HFFc6 (cell line): ENCODE data around the gene POLR2E. TPM values are rescaled to one million over a fixed set of nuclear protein-coding genes. Genes with fewer than 3 reads are reported as not detected.

Experiments
- DNase-seq: peaks from one replicate; pipeline ENCODE4 v3.0.0-alpha.2; 2018
- H3K27ac Mint-ChIP-seq: 2 replicates; pipeline ENCODE4 v1.8.0; 2020; ENCODE audit warnings: mild to moderate bottlenecking, mixed read lengths
- H3K27me3 Mint-ChIP-seq: 2 replicates; pipeline ENCODE4 v1.8.0; 2021; ENCODE audit warnings: mild to moderate bottlenecking, moderate library complexity, mixed read lengths; ENCODE audit not compliant: insufficient read depth
- H3K36me3 Mint-ChIP-seq: 2 replicates; pipeline ENCODE4 v1.8.0; 2021; ENCODE audit warnings: low read depth, mixed read lengths
- H3K4me1 Mint-ChIP-seq: 2 replicates; pipeline ENCODE4 v1.8.0; 2020; ENCODE audit warnings: low read depth, mixed read lengths
- H3K4me3 Mint-ChIP-seq: 2 replicates; pipeline ENCODE4 v1.8.0; 2020; ENCODE audit warnings: mild to moderate bottlenecking, moderate library complexity, mixed read lengths
- H3K9me3 Mint-ChIP-seq: 2 replicates; pipeline ENCODE4 v1.8.0; 2020; ENCODE audit warnings: mild to moderate bottlenecking, mixed read lengths
- total RNA-seq, 6 experiments: library from RNA; stranded (reverse); fragmentation: NEBNext Ultra II Directional; extraction: Animal tissue kit (Norgen Biotek cat#: 25700); gene quantifications; 2 replicates in 1 of 6; 3 replicates in 5 of 6; pipeline ENCODE4 v1.2.3, GENCODE V29; 2021
- TF ChIP-seq, protein P1 (sequence below): fragments of 200-600 bp; sonication (generic); IDR thresholded peaks from 2 replicates; pipeline ENCODE4 v1.5.0; 2021; ENCODE audit warnings: antibody characterized with exemption, mild to moderate bottlenecking

POLR2E gene
- total RNA-seq, 6 experiments from 2014 or later, result 224 to 289 (median 250) TPM

DNA sequence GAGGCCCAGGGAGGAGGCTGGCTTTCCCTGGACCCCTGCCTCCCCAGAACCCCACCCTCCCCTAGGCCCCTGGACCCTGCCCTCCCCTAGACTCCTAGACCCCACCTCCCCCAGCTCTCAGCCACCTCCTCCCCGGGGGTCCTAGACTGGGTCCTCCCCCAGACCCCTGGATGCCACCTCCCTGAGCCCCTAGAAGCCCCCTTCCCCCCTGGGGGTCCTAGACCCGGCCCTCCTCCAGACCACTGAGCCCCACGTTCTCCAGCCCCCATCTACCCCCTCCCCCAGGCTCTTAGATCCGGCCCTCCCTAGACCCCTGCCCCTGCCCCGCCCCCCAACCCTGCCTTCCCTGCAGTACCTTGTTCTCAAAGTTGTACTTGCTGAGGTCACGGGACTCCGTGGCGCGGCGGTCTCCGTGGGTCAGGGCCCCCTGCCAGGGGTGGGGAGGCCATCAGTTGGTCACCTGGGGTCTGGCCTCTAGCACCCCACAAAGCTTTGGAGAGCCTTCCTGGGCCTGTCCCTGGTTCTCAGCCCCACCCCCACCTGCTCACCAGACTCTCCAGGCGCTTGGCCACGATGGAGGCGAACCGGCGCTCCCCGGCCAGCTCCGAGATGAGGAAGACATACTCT, 16.6 kb upstream of the POLR2E start:
- DNase-seq, result no peak
- TF ChIP-seq, protein P1, sequence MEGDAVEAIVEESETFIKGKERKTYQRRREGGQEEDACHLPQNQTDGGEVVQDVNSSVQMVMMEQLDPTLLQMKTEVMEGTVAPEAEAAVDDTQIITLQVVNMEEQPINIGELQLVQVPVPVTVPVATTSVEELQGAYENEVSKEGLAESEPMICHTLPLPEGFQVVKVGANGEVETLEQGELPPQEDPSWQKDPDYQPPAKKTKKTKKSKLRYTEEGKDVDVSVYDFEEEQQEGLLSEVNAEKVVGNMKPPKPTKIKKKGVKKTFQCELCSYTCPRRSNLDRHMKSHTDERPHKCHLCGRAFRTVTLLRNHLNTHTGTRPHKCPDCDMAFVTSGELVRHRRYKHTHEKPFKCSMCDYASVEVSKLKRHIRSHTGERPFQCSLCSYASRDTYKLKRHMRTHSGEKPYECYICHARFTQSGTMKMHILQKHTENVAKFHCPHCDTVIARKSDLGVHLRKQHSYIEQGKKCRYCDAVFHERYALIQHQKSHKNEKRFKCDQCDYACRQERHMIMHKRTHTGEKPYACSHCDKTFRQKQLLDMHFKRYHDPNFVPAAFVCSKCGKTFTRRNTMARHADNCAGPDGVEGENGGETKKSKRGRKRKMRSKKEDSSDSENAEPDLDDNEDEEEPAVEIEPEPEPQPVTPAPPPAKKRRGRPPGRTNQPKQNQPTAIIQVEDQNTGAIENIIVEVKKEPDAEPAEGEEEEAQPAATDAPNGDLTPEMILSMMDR, result no peak
- H3K9me3 Mint-ChIP-seq, result no peaks in the 10 kb centered on the region

DNA sequence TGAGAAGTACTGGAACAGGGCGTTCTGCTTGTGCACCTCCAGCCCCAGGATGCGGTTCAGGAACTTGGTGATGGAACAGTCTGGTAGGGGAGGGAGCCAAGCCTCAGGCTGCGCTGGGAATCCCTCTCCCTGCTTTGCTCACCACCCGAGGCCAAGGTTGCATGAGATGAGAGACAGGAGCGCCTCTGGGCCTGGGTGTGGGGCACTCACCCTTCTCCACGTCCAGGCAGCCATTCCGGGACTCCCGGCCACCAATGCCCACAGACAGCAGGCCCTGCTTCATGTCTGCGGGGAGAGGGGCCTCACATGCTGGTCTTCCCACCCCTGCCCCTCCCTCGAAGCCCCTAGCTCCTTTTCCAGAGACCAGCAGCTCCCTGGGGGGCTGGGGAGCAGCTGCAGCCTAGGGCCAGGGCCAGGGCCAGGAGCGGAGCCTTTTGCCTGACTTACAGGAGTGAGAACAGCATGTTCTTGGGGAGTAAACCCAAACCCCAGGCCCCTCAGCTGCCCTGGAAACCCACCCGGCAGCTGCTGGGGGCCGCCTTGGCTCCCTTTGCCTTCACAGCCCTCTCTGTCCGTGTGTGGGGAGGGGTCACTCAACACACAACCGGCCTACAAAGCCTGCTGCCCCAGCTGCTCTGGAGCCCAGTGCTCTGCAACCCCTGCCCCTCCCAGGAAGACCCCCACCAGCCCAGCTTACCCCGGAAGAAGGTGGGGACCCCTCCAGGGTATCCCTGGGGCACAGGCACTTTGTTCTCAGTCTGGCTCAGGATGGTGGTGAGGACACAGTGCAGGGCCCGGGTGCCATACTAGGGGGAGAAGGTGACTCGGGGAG, 15.8 kb upstream of the POLR2E start:
- Mint-ChIP-seq H3K36me3 (no peaks in the 10 kb centered on the region; the same call in 1 of the 2 replicates), H3K4me3 (no peak overlapping the region), H3K4me1 (no peaks in the 10 kb centered on the region), H3K27me3 (peaks cover 5% of the 10 kb centered on the region), H3K9me3 (no peaks in the 10 kb centered on the region), H3K27ac (no peak overlapping the region)
- TF ChIP-seq, protein P1, result no peak
- no peak for DNase-seq

More for the DNA sequence above, 16.6 kb upstream of the POLR2E start:
- Mint-ChIP-seq H3K27me3 (peaks cover 3% of the 10 kb centered on the region), H3K36me3 (no peaks in the 10 kb centered on the region), H3K4me1 (no peaks in the 10 kb centered on the region), H3K27ac (no peak overlapping the region), H3K4me3 (no peak overlapping the region)

DNA sequence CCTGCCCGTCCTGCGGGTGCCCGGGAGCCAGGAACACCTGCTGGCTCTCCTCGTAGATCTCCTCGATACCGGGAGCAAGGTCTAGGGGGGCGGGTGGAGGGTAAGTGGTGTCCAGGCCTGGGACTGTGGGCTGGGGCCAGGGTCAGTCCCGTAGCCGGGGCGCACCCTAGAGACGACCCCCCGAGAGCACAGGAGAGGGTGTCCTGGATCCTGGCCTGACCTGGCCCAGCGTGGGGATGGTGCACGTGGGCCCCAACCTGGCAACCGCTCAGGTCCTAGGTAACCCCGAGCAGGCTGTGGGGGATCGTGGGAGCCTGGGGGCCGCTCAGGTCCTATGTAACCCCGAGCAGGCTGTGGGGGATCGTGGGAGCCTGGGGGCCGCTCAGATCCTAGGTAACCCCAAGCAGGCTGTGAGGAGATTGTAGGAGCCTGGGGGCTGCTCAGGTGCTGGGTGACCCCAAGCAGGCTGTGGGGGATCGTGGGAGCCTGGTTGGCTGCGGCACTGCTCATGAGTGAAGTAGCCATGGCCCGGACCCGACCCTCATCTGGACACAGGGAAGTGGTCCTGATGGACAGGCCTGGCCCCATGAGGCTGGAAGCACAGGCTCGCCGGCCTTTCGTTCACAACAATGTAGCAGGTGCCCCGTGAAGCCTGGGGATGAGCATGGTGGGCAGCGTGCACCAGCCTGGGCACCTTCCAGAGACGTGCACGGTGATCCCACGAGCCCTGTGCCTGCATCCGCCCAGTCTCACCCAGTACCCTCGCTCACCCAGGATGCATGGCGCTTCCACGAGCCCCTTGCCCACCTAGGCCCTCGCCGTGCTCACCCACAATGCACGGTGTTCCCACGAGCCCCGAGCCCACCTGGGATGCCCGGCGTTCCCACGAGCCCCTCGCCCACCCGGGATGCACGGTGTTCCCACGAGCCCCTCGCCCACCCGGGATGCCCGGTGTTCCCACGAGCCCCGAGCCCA, 14.8 kb upstream of the POLR2E start:
- Mint-ChIP-seq H3K36me3 (no peaks in the 10 kb centered on the region; the same call in 1 of the 2 replicates), H3K4me1 (no peaks in the 10 kb centered on the region), H3K9me3 (no peaks in the 10 kb centered on the region)

DNA sequence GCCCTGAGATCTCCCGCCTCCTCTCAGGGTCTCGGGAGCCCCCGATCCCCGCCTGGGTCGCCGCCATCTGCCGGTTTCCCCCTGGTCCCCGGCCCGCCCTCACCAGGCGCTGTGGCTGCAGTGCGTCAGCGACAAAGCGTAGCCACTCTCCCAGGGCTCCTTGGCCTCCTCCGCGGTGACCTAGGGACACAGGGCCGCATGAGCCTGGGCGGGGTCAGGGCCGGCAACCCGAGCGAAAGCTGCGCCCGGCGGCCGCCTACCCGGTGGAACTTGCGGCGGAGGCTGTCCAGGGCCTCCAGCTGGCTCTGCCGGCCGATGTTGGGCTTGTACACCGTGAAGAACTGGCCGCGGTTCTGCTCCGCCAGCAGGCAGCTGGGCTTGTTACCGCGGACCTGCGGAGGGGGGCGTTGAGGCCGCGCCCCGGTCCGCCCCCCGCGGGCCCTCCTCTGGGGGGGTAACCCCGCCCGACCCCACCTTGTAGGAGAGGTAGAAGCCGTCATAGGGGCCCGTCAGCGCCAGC, 13.9 kb upstream of the POLR2E start:
- TF ChIP-seq, protein P1, result no peak
- H3K27me3 Mint-ChIP-seq, result peaks cover 10% of the 10 kb centered on the region
- H3K27ac Mint-ChIP-seq, result no peak overlapping the region
- H3K4me3 Mint-ChIP-seq, result no peak overlapping the region
- H3K4me1 Mint-ChIP-seq, result no peaks in the 10 kb centered on the region
- DNase-seq, result no peak
- H3K36me3 Mint-ChIP-seq, result no peaks in the 10 kb centered on the region; the same call in 1 of the 2 replicates
- H3K9me3 Mint-ChIP-seq, result no peaks in the 10 kb centered on the region

More for the DNA sequence above, 14.8 kb upstream of the POLR2E start:
- TF ChIP-seq, protein P1, result no peak
- H3K4me3 Mint-ChIP-seq, result no peak overlapping the region
- DNase-seq, result no peak
- H3K27ac Mint-ChIP-seq, result no peak overlapping the region
- H3K27me3 Mint-ChIP-seq, result peaks cover 10% of the 10 kb centered on the region
